RWPE2 (cell line): Measurements from ENCODE around the gene CCDC9B.

Experiments
- ATAC-seq: fragments of 200-7000 bp; cut with Tn5 transposase; 3 replicates; pipeline ENCODE4 v1.9.1; 2021; ENCODE audit warnings: low read depth
- DNase-seq: peaks from one replicate; pipeline ENCODE4 v3.0.0-alpha.2; 2020; ENCODE audit warnings: low spot score
- H3K27ac ChIP-seq: fragments of 450-650 bp; 2 replicates; pipeline ENCODE4 v1.5.1; 2017; ENCODE audit warnings: mild to moderate bottlenecking; ENCODE audit not compliant: poor library complexity, severe bottlenecking
- H3K27me3 ChIP-seq: fragments of 250-450 bp; sonication (Bioruptor Pico); 2 replicates; pipeline ENCODE4 v1.5.1; 2021; ENCODE audit warnings: mild to moderate bottlenecking, moderate library complexity; ENCODE audit not compliant: insufficient read depth, poor library complexity, severe bottlenecking
- H3K36me3 ChIP-seq: fragments of 250-450 bp; sonication (Bioruptor Pico); 2 replicates; pipeline ENCODE4 v1.5.1; 2020; ENCODE audit warnings: low read depth, mild to moderate bottlenecking, moderate library complexity
- H3K4me1 ChIP-seq: fragments of 250-450 bp; sonication (Bioruptor Pico); 2 replicates; pipeline ENCODE4 v1.5.1; 2021; ENCODE audit warnings: mild to moderate bottlenecking, moderate library complexity; ENCODE audit not compliant: insufficient read depth, poor library complexity, severe bottlenecking
- H3K4me3 ChIP-seq: fragments of 250-450 bp; sonication (Bioruptor Pico); 2 replicates; pipeline ENCODE4 v1.5.1; 2021; ENCODE audit warnings: mild to moderate bottlenecking, moderate library complexity; ENCODE audit not compliant: severe bottlenecking
- H3K9me3 ChIP-seq: fragments of 250-450 bp; sonication (Bioruptor Pico); 2 replicates; pipeline ENCODE4 v1.5.1; 2021; ENCODE audit warnings: mild to moderate bottlenecking, moderate library complexity; ENCODE audit not compliant: severe bottlenecking
- TF ChIP-seq, protein P1 (sequence below): fragments of 450-650 bp; IDR thresholded peaks from one replicate; pipeline ENCODE4 v1.5.1; 2017; ENCODE audit warnings: mild to moderate bottlenecking, moderate library complexity; ENCODE audit not compliant: poor library complexity, severe bottlenecking

CCDC9B gene

DNA sequence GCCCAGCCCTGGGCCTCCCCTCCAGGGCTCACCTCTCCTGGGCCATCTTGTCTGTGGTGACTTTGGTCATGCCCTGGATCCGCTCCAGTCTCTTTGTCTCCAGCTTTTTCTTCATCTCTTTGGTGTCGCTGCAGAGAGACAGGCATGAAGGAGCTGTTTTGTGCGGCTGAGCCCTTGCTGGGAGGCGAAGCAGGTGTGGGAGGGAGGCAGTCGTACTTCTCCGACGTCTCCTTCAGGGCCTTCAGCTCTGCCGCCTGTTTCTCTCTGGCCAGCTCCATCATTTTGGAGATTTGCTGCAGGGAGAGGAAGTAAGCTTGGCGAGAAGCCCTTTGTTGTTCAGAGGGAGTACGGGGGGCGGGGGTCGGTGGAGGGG is 50.2 kb downstream of the CCDC9B start:
- Histone ChIP-seq H3K4me3 (no peak overlapping the region), H3K4me1 (no peaks in the 10 kb centered on the region), H3K9me3 (no peaks in the 10 kb centered on the region), H3K27me3 (no peaks in the 10 kb centered on the region), H3K27ac (no peak overlapping the region), H3K36me3 (no peaks in the 10 kb centered on the region)
- TF ChIP-seq, protein P1, sequence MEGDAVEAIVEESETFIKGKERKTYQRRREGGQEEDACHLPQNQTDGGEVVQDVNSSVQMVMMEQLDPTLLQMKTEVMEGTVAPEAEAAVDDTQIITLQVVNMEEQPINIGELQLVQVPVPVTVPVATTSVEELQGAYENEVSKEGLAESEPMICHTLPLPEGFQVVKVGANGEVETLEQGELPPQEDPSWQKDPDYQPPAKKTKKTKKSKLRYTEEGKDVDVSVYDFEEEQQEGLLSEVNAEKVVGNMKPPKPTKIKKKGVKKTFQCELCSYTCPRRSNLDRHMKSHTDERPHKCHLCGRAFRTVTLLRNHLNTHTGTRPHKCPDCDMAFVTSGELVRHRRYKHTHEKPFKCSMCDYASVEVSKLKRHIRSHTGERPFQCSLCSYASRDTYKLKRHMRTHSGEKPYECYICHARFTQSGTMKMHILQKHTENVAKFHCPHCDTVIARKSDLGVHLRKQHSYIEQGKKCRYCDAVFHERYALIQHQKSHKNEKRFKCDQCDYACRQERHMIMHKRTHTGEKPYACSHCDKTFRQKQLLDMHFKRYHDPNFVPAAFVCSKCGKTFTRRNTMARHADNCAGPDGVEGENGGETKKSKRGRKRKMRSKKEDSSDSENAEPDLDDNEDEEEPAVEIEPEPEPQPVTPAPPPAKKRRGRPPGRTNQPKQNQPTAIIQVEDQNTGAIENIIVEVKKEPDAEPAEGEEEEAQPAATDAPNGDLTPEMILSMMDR, result no peak
- DNase-seq, result no peak
- no peak for ATAC-seq

DNA sequence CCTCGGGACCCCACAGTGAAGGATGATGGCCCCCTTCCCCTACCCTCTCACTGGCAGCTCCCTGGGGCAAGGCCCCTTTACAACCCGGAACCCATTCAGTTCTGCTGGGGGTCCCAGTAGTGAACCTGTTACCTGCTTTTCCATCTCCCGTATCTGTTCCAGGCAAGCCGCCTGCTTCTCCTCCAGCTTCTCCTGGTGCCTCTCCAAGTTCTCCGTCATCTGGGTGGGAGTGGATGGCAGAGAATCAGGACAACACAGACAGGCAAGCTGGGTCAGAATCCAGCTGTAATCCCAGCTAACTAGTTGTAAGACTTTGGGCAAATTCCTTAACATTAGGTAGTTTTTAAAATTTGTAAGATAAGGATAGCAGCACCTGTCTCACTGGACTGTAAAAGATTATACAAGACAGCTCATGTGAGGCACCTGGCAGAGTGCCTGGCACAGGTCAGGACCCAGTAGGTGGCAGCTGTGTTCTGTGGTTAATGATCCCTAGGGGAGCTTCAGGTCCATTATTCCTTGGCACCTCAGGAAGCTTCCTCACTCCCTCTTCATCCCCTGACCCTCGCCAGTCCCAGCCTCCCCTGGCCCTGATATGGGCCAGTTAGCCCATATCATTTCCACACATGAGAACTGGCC is 51.5 kb downstream of the CCDC9B start:
- TF ChIP-seq, protein P1, result peak; percentile 55
- Histone ChIP-seq H3K4me3 (no peak overlapping the region), H3K27me3 (no peaks in the 10 kb centered on the region), H3K9me3 (no peaks in the 10 kb centered on the region), H3K27ac (no peak overlapping the region), H3K36me3 (no peaks in the 10 kb centered on the region), H3K4me1 (no peaks in the 10 kb centered on the region)
- peak; percentile 39 for ATAC-seq
- DNase-seq, result no peak

DNA sequence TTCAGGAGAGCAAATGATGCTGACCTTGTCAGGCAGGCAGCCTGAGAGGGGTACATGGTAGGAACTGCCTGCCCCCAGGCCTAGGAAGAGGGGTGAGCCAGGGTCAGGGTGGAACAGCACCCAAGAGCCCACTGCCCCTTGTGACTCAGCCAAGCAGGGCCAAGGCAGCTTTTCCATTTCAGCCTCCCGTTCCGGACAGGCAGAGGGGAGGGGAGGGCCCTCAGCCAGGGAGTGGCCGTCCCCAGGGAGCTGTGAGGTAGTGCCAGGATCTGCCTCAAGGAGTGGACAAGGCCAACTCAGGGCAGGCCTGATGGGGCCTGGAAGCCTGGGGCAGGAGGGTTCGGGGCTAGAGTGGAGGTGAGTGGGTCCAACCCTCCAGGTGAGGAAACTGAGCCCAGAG is 52.8 kb downstream of the CCDC9B start:
- H3K9me3 ChIP-seq, result no peaks in the 10 kb centered on the region
- no peak overlapping the region for H3K27ac ChIP-seq
- H3K4me1 ChIP-seq, result no peaks in the 10 kb centered on the region
- no peaks in the 10 kb centered on the region for H3K36me3 ChIP-seq
- TF ChIP-seq, protein P1, result no peak
- no peak overlapping the region for H3K4me3 ChIP-seq
- H3K27me3 ChIP-seq, result peaks cover 13% of the 10 kb centered on the region
- DNase-seq, result no peak
- no peak for ATAC-seq

DNA sequence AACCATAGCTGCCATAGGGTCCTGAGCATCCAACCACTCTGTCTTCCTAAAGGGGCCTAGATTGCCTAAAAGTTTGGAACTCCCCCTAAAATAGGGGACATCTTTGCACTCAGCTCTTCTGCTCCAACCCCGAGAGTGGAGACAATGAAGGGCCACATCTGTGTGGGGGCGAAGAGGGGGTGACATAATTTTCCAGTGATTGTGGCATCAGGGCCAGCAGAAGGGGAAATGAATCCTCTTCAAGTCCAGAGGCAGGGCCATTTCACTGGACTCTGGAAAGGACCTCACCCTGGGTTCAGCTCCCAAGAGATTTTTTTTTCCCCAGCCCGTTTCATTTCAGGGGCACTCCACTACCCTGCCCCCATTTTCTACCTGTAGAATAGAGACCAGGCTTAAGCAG is 53.2 kb downstream of the CCDC9B start:
- Histone ChIP-seq H3K27ac (no peak overlapping the region), H3K27me3 (peaks cover 17% of the 10 kb centered on the region)

DNA sequence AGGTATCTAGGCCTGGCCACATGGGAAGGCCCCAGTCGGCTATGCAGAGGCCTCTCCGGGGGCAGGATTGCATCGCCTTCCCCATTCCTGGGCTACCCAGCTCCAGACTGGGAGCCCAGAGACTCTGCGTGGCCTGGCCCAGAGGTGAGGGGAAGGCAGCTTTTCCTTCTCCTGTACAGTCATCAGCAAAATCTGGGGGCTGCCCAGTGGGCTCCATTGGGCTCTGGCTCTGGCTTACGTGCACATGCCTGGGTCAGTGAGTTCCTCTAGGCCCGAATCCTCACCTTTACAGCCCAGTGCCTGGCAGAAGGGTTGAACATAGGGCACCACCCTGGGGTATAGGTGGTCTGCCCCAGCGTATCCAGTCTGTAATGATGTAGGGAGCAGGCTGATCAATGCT is 53.9 kb downstream of the CCDC9B start:
- TF ChIP-seq, protein P1, result no peak
- Histone ChIP-seq H3K27ac (no peak overlapping the region), H3K4me1 (no peaks in the 10 kb centered on the region), H3K4me3 (no peak overlapping the region), H3K36me3 (no peaks in the 10 kb centered on the region), H3K27me3 (peaks cover 23% of the 10 kb centered on the region), H3K9me3 (no peaks in the 10 kb centered on the region)
- DNase-seq (no peak), ATAC-seq (no peak)

More for the DNA sequence above, 53.2 kb downstream of the CCDC9B start:
- Histone ChIP-seq H3K36me3 (no peaks in the 10 kb centered on the region), H3K4me1 (no peaks in the 10 kb centered on the region), H3K9me3 (no peaks in the 10 kb centered on the region), H3K4me3 (no peak overlapping the region)
- ATAC-seq (no peak), DNase-seq (no peak)
- TF ChIP-seq, protein P1, result no peak
